ENCODE measurements around the gene NDUFB7.

GRCh38 chr19:14517840-14518505 lies 53.9 kb downstream of the NDUFB7 start, which contains the start of gene DNAJB1:
- TF ChIP-seq POLR2A (IDR thresholded peaks at IDR 0.05) (peak; percentile 94 to 96), CTCF (IDR thresholded peaks at IDR 0.05) (peak in 1 of 4 experiments; percentile 7)
